Stimulated activated CD4-positive, alpha-beta T cell treated with anti-CD3 and anti-CD28 coated beads, Interleukin-4, amount 100 ng/mL, for 24 hours (primary cell): ENCODE data around the gene LILRA5.
"Not testable (repeated sequence)": the region's sequence is repeated elsewhere in the genome, so short reads cannot be mapped to it uniquely, and the experiment has no call there.

Experiments used
- DNase-seq: peaks from one replicate; pipeline ENCODE4 v3.0.0-alpha.2; 2020

LILRA5 gene

GRCh38 chr19:54271587-54271986 is 41.4 kb downstream of the LILRA5 start:
- not testable (repeated sequence) for DNase-seq

- DNase-seq = no peak
Observed at GRCh38 chr19:54271106-54271505, 41.9 kb downstream of the LILRA5 start.

GRCh38 chr19:54268936-54269335 is 44.0 kb downstream of the LILRA5 start:
- DNase-seq = no peak

DNA sequence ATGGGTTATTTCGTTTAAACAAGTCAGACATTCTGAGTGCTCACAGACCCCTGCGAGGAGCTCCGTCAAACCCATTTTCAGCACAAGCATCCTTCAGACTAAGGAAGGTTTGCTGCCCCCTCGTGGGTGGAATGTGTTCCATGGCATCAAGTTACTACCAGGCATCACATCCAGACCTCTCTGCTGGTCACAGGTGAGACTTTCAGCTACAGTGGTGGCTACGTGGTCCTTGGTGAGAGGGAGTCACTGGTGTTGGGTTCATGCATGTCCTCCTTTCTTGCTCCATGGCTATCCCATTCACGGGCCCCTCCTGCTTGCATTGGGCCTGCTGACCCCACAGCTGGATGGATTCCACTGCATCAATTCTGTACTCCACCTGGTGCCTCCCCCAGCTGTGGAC is 46.8 kb downstream of the LILRA5 start:
- peak; percentile 73 for DNase-seq

DNA sequence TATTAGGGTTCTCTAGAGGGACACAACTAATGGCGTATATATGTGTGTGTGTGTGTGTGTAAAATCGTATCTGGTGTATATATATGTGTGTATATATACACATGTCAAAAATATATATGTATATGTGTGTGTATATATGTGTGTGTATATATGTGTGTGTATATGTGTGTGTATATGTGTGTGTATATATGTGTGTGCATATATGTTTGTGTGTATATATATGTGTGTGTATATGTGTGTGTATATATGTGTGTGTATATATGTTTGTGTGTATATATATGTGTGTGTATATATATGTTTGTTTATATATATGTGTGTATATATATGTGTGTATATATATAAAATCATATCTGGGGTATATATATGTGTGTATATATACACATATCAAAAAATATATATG is 50.5 kb downstream of the LILRA5 start:
- DNase-seq = no peak

DNA sequence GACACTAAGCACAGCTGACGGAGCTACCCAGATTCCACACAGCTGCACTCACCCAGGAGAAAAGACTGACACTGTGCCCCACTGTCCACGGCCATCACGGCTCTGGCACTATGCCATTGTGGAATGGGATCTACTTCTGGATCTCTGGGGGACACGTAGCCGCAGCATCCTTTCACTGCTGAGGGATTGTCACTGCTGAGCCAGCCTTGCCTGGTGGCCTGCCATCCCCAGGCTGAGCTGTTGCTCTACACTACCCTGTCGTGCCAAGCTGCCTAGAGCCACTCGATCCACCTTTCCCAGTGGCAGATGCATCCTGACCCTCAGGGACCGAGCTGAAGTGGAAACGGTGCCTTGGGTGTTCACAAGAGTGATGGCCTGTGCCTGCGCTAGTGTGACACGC is 50.9 kb downstream of the LILRA5 start:
- DNase-seq = no peak

DNA sequence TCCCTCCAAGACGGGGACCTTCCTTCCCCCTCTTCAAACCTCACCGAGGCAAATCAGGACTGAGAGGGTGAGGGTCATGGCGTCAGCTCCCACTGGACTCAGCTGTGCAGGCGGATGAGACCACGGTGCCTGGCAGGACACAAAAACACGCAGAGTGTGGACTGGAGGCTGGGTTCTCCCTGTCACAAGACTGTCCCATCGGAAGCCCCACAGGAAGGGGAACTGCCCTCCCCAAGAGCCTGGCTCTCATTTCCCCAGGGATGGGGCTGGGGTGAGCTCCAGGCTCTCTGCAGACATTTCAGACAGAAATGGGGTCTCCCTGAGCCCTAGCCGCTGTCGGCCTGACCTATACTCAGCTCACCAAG is 55.9 kb downstream of the LILRA5 start, which contains the start of gene LILRB5:
Gene LILRB5 (minus strand): TSS at position 158 of the 365 bp plus-strand sequence. CDS start 80 bp downstream, at position 78.
- DNase-seq = no peak
